Chondrocyte (in vitro differentiated cells): ENCODE results near the gene SOS1. TPM values are rescaled to one million over a fixed set of nuclear protein-coding genes. Genes with fewer than 3 reads are reported as not detected.
"Not testable (repeated sequence)": the region's sequence is repeated elsewhere in the genome, so short reads cannot be mapped to it uniquely, and the experiment has no call there.

Experiments used
- DNase-seq: peaks from one replicate; pipeline ENCODE4 v3.0.0; 2021; ENCODE audit warnings: mixed read lengths, low spot score
- H3K27ac Mint-ChIP-seq: one replicate; pipeline ENCODE4 v1.8.0; 2021; ENCODE audit warnings: mild to moderate bottlenecking, moderate library complexity, mixed read lengths; ENCODE audit not compliant: unreplicated experiment
- H3K27me3 Mint-ChIP-seq: 2 replicates; pipeline ENCODE4 v1.8.0; 2021; ENCODE audit warnings: low read depth, mixed read lengths
- H3K36me3 Mint-ChIP-seq: 2 replicates; pipeline ENCODE4 v1.8.0; 2021; ENCODE audit warnings: low read depth, mixed read lengths
- H3K4me1 Mint-ChIP-seq: 2 replicates; pipeline ENCODE4 v1.8.0; 2021; ENCODE audit warnings: low read depth, mild to moderate bottlenecking, mixed read lengths
- H3K4me3 Mint-ChIP-seq: one replicate; pipeline ENCODE4 v1.8.0; 2021; ENCODE audit warnings: mild to moderate bottlenecking, moderate library complexity, mixed read lengths; ENCODE audit not compliant: unreplicated experiment
- H3K9me3 Mint-ChIP-seq: 2 replicates; pipeline ENCODE4 v1.8.0; 2021; ENCODE audit warnings: low read depth, mixed read lengths
- CTCF ChIP-seq: fragments of 200-600 bp; sonication (generic); IDR thresholded peaks from 2 replicates; pipeline ENCODE4 v1.5.0; 2021; ENCODE audit warnings: antibody characterized with exemption, mild to moderate bottlenecking, moderate library complexity
- total RNA-seq: library from RNA; stranded (reverse); gene quantifications from 3 replicates; pipeline ENCODE4 v1.2.1, GENCODE V29; 2021

Gene SOS1
- total RNA-seq, 1 donor from 2014 or later: 37.2 TPM

- H3K4me3 Mint-ChIP-seq: no peak overlapping the region
Observed at GRCh38 chr2:38945372-38945771, 175.5 kb downstream of the SOS1 start.

GRCh38 chr2:38943784-38944183 is 177.1 kb downstream of the SOS1 start:
- Mint-ChIP-seq H3K27ac (no peak overlapping the region), H3K4me1 (peaks cover 7% of the 10 kb centered on the region), H3K27me3 (no peaks in the 10 kb centered on the region), H3K36me3 (no peaks in the 10 kb centered on the region), H3K4me3 (no peak overlapping the region), H3K9me3 (no peaks in the 10 kb centered on the region)
- TF ChIP-seq CTCF: no peak
- DNase-seq: no peak

More at GRCh38 chr2:38945372-38945771, 175.5 kb downstream of the SOS1 start:
- Mint-ChIP-seq H3K36me3 (no peaks in the 10 kb centered on the region), H3K9me3 (no peaks in the 10 kb centered on the region), H3K4me1 (peaks cover 7% of the 10 kb centered on the region), H3K27ac (no peak overlapping the region), H3K27me3 (no peaks in the 10 kb centered on the region)
- no peak for TF ChIP-seq CTCF
- no peak for DNase-seq

GRCh38 chr2:38940746-38941145 is 180.1 kb downstream of the SOS1 start:
- no peak overlapping the region for H3K4me3 Mint-ChIP-seq
- no peaks in the 10 kb centered on the region for H3K27me3 Mint-ChIP-seq
- no peak for DNase-seq
- no peak overlapping the region for H3K27ac Mint-ChIP-seq
- no peak for TF ChIP-seq CTCF
- no peaks in the 10 kb centered on the region for H3K9me3 Mint-ChIP-seq
- H3K36me3 Mint-ChIP-seq: no peaks in the 10 kb centered on the region
- peaks cover 2% of the 10 kb centered on the region for H3K4me1 Mint-ChIP-seq

GRCh38 chr2:38937548-38937947 is 183.3 kb downstream of the SOS1 start:
- TF ChIP-seq CTCF: no peak
- no peak overlapping the region for H3K27ac Mint-ChIP-seq
- no peak for DNase-seq
- H3K36me3 Mint-ChIP-seq: no peaks in the 10 kb centered on the region
- H3K4me1 Mint-ChIP-seq: peaks cover 10% of the 10 kb centered on the region
- no peaks in the 10 kb centered on the region for H3K27me3 Mint-ChIP-seq
- H3K9me3 Mint-ChIP-seq: no peaks in the 10 kb centered on the region
- no peak overlapping the region for H3K4me3 Mint-ChIP-seq

- not testable (repeated sequence) for H3K4me1 Mint-ChIP-seq, H3K27ac Mint-ChIP-seq, H3K27me3 Mint-ChIP-seq, H3K9me3 Mint-ChIP-seq, H3K36me3 Mint-ChIP-seq, H3K4me3 Mint-ChIP-seq, DNase-seq
Observed at GRCh38 chr2:38936516-38936915, 184.3 kb downstream of the SOS1 start.

GRCh38 chr2:38935568-38936172 is 185.2 kb downstream of the SOS1 start:
- DNase-seq: no peak
- H3K4me1 Mint-ChIP-seq: peaks cover 10% of the 10 kb centered on the region
- no peak overlapping the region for H3K4me3 Mint-ChIP-seq
- no peaks in the 10 kb centered on the region for H3K27me3 Mint-ChIP-seq
- peak overlapping the region; percentile 54 for H3K27ac Mint-ChIP-seq
- no peak for TF ChIP-seq CTCF
- H3K9me3 Mint-ChIP-seq: no peaks in the 10 kb centered on the region
- no peaks in the 10 kb centered on the region for H3K36me3 Mint-ChIP-seq
